A549 (cell line): ENCODE data around the gene DCAF15. TPM values are rescaled to one million over a fixed set of nuclear protein-coding genes. Genes with fewer than 3 reads are reported as not detected.
A peak's percentile ranks its signal among the peaks of the same experiment; 100 is the strongest.
"Not testable (repeated sequence)": the region's sequence is repeated elsewhere in the genome, so short reads cannot be mapped to it uniquely, and the experiment has no call there.

Experiments
- ATAC-seq, 2 experiments: fragments of 200-7000 bp in 1 of 2; fragments of >200 bp in 1 of 2; cut with Nextera tagmentation in 1 of 2; cut with Tn5 transposase in 1 of 2; 3 replicates each; pipeline versions ENCODE4 v1.8.0 to v1.9.1; 2018 to 2020; ENCODE audit warnings: mild to moderate bottlenecking in 1 of 2, moderate library complexity in 1 of 2
- CTCF ChIA-PET: fragments of 300-600 bp; sonication (Branson Sonifier 250); formaldehyde crosslinking; extraction: SDS; loops from one replicate; lab custom pipeline; 2021; ENCODE audit warnings: antibody characterized with exemption, inconsistent platforms; lab: Yijun Ruan, JAX
- POLR2A ChIA-PET: fragments of 350-600 bp; formaldehyde crosslinking; extraction: SDS; loops from one replicate; lab custom pipeline; 2021; ENCODE audit warnings: antibody characterized with exemption, inconsistent platforms; lab: Yijun Ruan, JAX
- DNase-seq, 2 experiments: peaks; one replicate each; pipeline versions ENCODE4 v3.0.0 to v3.0.0-alpha.2; 2011 to 2016; ENCODE audit warnings: low read depth in 1 of 2, low spot score in 1 of 2
- FAIRE-seq: peaks from 2 replicates; lab custom pipeline; 2011; peaks lifted over from hg19 to GRCh38; lab: Jason Lieb, UNC
- H3K27ac ChIP-seq, 2 experiments: fragments of >200 bp; sonication (Bioruptor Twin); formaldehyde crosslinking; 3 replicates each; pipeline ENCODE4 v1.5.1; 2016 to 2017
- H3K4me1 ChIP-seq: fragments of >200 bp; sonication (Bioruptor Twin); formaldehyde crosslinking; 3 replicates; pipeline ENCODE4 v1.6.1; 2016
- H3K4me2 ChIP-seq: fragments of >200 bp; sonication (Bioruptor Twin); formaldehyde crosslinking; 3 replicates; pipeline ENCODE4 v1.6.1; 2016
- H3K4me3 ChIP-seq: fragments of >200 bp; sonication (Bioruptor Twin); formaldehyde crosslinking; 3 replicates; pipeline ENCODE4 v1.5.1; 2016
- H3K9me3 ChIP-seq: fragments of >200 bp; sonication (Bioruptor Twin); formaldehyde crosslinking; 3 replicates; pipeline ENCODE4 v1.6.1; 2016
- CEBPB ChIP-seq, 2 experiments: fragments of >200 bp in 1 of 2; sonication (Bioruptor Twin) in 1 of 2; formaldehyde crosslinking in 1 of 2; IDR thresholded peaks; 2 replicates each; pipeline ENCODE4 v1.6.1; 2012 to 2016
- HEYL ChIP-seq: fragments of 250-450 bp; sonication (Bioruptor Pico); IDR thresholded peaks from 2 replicates; pipeline ENCODE4 v1.8.0; 2021; ENCODE audit warnings: mild to moderate bottlenecking, moderate library complexity
- HOXB13 ChIP-seq: fragments of 250-450 bp; sonication (Bioruptor Pico); IDR thresholded peaks from 2 replicates; pipeline ENCODE4 v1.5.0; 2020; ENCODE audit warnings: low read depth, mild to moderate bottlenecking, moderate library complexity
- JUN ChIP-seq, 2 experiments: fragments of >200 bp; sonication (Bioruptor Twin); formaldehyde crosslinking; IDR thresholded peaks; 2 replicates in 1 of 2; 3 replicates in 1 of 2; pipeline ENCODE4 v1.6.1; 2016 to 2017
- MYC ChIP-seq: IDR thresholded peaks from 2 replicates; pipeline ENCODE4 v1.6.1; 2012; ENCODE audit warnings: mild to moderate bottlenecking, inconsistent platforms, low read length, improper control_type of control experiment, borderline replicate concordance
- NPAS2 ChIP-seq: fragments of 250-450 bp; sonication (Bioruptor Pico); IDR thresholded peaks from 2 replicates; pipeline ENCODE4 v1.8.0; 2022; ENCODE audit warnings: mild to moderate bottlenecking, moderate library complexity, borderline replicate concordance
- RCOR1 ChIP-seq: fragments of 150-350 bp; IDR thresholded peaks from 2 replicates; pipeline ENCODE4 v1.6.1; 2014; ENCODE audit warnings: antibody characterized with exemption, low read length, low read depth
- RFX5 ChIP-seq: fragments of 450-650 bp; IDR thresholded peaks from 2 replicates; pipeline ENCODE4 v1.7.1; 2014; ENCODE audit warnings: antibody characterized with exemption, mild to moderate bottlenecking, moderate library complexity
- SREBF2 ChIP-seq: fragments of 450-650 bp; IDR thresholded peaks from 2 replicates; pipeline ENCODE4 v1.6.1; 2014; ENCODE audit warnings: mild to moderate bottlenecking, moderate library complexity
- TP53 ChIP-seq: fragments of 250-450 bp; sonication (Bioruptor Pico); IDR thresholded peaks from 2 replicates; pipeline ENCODE4 v1.5.0; 2021; ENCODE audit warnings: mild to moderate bottlenecking, moderate library complexity
- ZFP36 ChIP-seq: fragments of 450-650 bp; IDR thresholded peaks from 2 replicates; pipeline ENCODE4 v1.6.1; 2014; ENCODE audit warnings: borderline replicate concordance; ENCODE audit not compliant: partially characterized antibody
- WGBS: methylation state at CpG from one replicate; pipeline ENCODE4 v1.1.6; 2017; ENCODE audit errors: missing lambda C conversion rate; 5-methylcytosine and 5-hydroxymethylcytosine counted together
- polyA plus RNA-seq, 4 experiments: library from polyadenylated mRNA; depleted of rRNA in 3 of 4; stranded (reverse); fragments of >200 nt; fragmentation: RNase III in 1 of 4; extraction: RNeasy Plus Mini Kit Qiagen cat#74134 plus additional on column Dnase treatment in 1 of 4; gene quantifications; 2 replicates in 3 of 4; 3 replicates in 1 of 4; pipeline ENCODE4 v1.2.3, GENCODE V29; 2011 to 2017
- TF ChIP-seq, protein P1 (sequence below): fragments of 200-600 bp; sonication (generic); IDR thresholded peaks from 2 replicates; pipeline ENCODE4 v1.6.1; 2016; ENCODE audit warnings: antibody characterized with exemption, mild to moderate bottlenecking, moderate library complexity

Gene DCAF15
- polyA plus RNA-seq, 2 of the 4 experiments (the other 2 are of a cell fraction) = 10.2 to 23.0 TPM

DNA sequence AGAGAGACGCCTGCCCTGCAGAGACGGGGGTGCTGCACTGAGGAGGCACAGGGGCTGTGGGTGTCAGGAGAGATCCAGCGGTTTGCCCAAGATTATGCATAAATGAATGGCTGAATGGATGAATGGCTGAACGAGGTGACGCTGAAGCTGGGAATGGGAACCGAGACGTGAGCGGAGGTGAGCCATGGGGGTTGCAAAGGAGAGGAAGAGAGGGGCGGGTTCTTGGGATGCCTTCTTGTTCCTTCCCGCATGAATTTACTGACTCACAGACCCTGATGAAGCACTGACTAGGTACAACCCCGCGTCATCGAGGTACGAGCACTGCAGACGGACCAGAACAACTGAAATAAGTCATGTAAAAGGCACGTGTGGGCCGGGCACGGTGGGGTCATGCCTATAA lies 16.7 kb downstream of the DCAF15 start (continued):
- TF ChIP-seq, protein P1, sequence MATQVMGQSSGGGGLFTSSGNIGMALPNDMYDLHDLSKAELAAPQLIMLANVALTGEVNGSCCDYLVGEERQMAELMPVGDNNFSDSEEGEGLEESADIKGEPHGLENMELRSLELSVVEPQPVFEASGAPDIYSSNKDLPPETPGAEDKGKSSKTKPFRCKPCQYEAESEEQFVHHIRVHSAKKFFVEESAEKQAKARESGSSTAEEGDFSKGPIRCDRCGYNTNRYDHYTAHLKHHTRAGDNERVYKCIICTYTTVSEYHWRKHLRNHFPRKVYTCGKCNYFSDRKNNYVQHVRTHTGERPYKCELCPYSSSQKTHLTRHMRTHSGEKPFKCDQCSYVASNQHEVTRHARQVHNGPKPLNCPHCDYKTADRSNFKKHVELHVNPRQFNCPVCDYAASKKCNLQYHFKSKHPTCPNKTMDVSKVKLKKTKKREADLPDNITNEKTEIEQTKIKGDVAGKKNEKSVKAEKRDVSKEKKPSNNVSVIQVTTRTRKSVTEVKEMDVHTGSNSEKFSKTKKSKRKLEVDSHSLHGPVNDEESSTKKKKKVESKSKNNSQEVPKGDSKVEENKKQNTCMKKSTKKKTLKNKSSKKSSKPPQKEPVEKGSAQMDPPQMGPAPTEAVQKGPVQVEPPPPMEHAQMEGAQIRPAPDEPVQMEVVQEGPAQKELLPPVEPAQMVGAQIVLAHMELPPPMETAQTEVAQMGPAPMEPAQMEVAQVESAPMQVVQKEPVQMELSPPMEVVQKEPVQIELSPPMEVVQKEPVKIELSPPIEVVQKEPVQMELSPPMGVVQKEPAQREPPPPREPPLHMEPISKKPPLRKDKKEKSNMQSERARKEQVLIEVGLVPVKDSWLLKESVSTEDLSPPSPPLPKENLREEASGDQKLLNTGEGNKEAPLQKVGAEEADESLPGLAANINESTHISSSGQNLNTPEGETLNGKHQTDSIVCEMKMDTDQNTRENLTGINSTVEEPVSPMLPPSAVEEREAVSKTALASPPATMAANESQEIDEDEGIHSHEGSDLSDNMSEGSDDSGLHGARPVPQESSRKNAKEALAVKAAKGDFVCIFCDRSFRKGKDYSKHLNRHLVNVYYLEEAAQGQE = no peak

DNA sequence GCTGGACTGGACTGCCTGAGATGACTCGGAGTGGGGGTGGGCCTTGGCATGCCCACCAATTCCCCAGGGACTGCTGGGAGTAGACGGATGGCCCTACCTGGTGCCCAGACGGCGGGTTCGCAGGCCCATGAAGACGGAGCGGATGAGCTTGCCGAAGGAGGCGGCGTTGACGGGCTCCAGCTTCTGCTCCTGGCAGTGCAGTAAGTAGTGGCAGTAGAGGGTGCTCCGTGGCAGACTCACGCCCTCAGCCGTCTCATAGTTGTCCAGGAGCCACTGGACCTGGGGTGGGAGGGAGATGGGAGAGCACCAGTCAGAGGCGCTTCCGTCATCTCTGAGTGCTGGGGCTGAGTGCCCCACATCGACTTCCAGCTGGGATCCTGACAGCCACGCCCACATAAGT lies 17.6 kb downstream of the DCAF15 start:
- no peak for DNase-seq
- CTCF ChIA-PET = no interaction called here
- FAIRE-seq = no peak
- Histone ChIP-seq H3K27ac (no peak overlapping the region), H3K4me3 (no peak overlapping the region), H3K9me3 (no peaks in the 10 kb centered on the region)
- ATAC-seq = no peak
- WGBS = 88% methylated on average over 13 of the region's 18 CpGs
- TF ChIP-seq RCOR1 (no peak), NPAS2 (no peak), HEYL (CRISPR knock-in tag) (no peak), SREBF2 (no peak), MYC (no peak), TP53 (CRISPR knock-in tag) (no peak)
- TF ChIP-seq, all 56 proteins: peak for 0
- H3K4me1 ChIP-seq = no peaks in the 10 kb centered on the region
- POLR2A ChIA-PET = no interaction called here
- H3K4me2 ChIP-seq = no peak overlapping the region

DNA sequence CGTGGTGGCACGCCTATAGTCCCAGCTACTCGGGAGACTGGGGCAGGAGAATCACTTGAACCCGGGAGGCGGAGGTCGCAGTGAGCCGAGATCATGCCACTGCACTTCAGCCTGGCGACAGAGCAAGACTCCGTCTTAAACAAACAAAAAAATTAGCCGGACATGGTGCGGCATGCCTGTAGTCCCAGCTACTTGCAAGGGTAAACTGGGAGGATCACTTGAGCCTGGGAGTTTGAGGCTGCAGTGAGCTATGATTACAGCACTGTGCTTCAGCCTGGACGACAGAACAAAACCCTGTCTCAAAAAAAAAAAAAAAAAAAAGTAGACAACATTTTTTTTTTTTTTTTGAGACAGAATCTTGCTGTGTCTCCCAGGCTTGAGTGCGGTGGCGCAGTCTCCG lies 19.6 kb downstream of the DCAF15 start:
- not testable (repeated sequence) for DNase-seq, H3K27ac ChIP-seq, FAIRE-seq, H3K4me3 ChIP-seq, H3K9me3 ChIP-seq, H3K4me2 ChIP-seq, H3K4me1 ChIP-seq, ATAC-seq
- CTCF ChIA-PET = interaction anchor here (1.1 to 1.4 kb wide), 2 partner anchors 12 kb away, joined by 3 to 5 read pairs; no protein-coding TSS in a partner anchor
- POLR2A ChIA-PET = interaction anchor here (0.6 kb wide), 2 partner anchors 32 to 91 kb away, joined by 3 to 4 read pairs; no protein-coding TSS in a partner anchor
- 90% methylated on average over 15 of the region's 15 CpGs for WGBS

DNA sequence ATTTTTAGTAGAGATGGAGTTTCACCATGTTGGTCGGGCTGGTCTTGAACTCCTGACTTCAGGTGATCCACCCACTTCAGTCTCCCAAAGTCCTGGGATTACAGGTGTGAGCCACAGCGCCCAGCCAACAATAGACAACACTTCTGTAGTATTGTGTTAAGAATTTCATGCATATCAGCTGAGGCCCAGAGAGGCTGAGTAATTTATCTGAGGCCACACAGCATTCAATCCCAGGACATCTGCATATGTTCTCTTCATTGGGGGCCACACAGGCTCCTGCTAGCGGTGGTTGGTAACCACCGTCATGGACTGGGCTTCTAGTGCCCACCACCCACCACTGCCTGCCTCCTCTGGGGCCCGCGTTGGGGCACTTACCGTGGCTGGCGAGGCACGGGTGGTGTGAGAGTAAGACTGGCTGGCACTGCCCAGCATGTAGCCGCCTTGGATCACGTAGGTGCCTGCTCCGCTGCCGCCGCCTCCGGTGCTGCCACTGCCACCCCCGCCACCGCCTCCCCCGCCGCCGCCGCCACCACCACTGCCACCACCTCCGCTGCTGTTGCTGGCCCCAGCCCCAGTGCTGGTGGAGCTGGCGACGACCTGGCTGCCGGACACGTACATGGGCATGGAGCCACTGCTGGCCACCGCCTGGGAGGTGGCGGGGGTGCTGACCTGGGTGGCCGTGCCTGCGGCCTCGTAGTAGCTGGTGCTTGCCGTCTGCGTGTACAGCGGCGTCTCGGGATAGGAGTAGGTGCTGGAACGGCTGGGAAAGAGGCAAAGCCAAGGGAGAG lies 20.3 kb downstream of the DCAF15 start:
- ATAC-seq = no peak

DNA sequence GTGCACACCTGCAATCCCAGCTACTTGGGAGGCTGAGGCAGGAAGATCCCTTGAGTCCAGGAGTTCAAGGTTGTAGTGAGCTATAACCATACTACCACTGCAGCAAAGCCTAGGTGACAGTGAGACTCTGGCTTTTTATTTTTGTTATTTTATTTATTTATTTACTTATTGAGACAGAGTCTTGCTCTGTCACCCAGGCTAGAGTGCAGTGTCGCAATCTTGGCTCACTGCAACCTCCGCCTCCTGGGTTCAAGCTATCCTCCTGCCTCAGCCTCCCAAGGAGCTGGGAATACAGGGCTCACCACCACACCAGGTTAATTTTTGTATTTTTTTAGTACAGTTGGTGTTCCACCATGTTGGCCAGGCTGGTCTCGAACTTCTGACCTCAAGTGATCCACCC lies 21.2 kb downstream of the DCAF15 start:
- H3K27ac ChIP-seq, H3K4me2 ChIP-seq, H3K9me3 ChIP-seq, H3K4me3 ChIP-seq, ATAC-seq, DNase-seq, H3K4me1 ChIP-seq, FAIRE-seq, POLR2A ChIA-PET: not testable (repeated sequence)
- TF ChIP-seq CEBPB (IDR thresholded peaks at IDR 0.05) = peak in 1 of 2 experiments; percentile 18; a peak in 1 of 4 replicates
- WGBS = 94% methylated on average over 3 of the region's 3 CpGs
- CTCF ChIA-PET = interaction anchor here (0.7 to 1.3 kb wide), 2 partner anchors 93 to 98 kb away, joined by 3 to 4 read pairs; no protein-coding TSS in a partner anchor

More for the DNA sequence above, 20.3 kb downstream of the DCAF15 start:
- DNase-seq (no peak), FAIRE-seq (no peak)
- Histone ChIP-seq H3K4me3 (no peak overlapping the region), H3K4me2 (no peak overlapping the region), H3K4me1 (no peaks in the 10 kb centered on the region), H3K27ac (no peak overlapping the region), H3K9me3 (no peaks in the 10 kb centered on the region)
- CTCF ChIA-PET = interaction anchor here (1.1 to 1.4 kb wide), 3 partner anchors 11 to 92 kb away, joined by 3 to 5 read pairs (median 4); no protein-coding TSS in a partner anchor
- POLR2A ChIA-PET = interaction anchor here (0.5 kb wide), 1 partner anchor 61 kb away, joined by 3 read pairs; no protein-coding TSS in a partner anchor
- WGBS = 100% methylated on average over 1 of the region's 37 CpGs
- no peak for TF ChIP-seq JUN (IDR thresholded peaks at IDR 0.05)
- TF ChIP-seq HOXB13 (CRISPR knock-in tag) = no peak
- no peak for TF ChIP-seq RFX5
- TF ChIP-seq ZFP36 = peak; percentile 46
